Body of pancreas (tissue), 4 donors: ENCODE results near the gene TENT4A. TPM values are rescaled to one million over a fixed set of nuclear protein-coding genes. Genes with fewer than 3 reads are reported as not detected.

ENCODE experiments used
- ATAC-seq: fragments of 150-250 bp; one replicate; pipeline ENCODE4 v1.9.1; 2016
- DNase-seq, 4 donors: peaks; one replicate each; pipeline ENCODE4 v3.0.0-alpha.2; 2019
- H3K27ac ChIP-seq, 4 donors: fragments of 200-600 bp; sonication (generic); 1 replicate in 3 of 4; 2 replicates in 1 of 4; pipeline versions ENCODE4 v1.5.1 to v1.6.1; 2016 to 2019; ENCODE audit warnings: mild to moderate bottlenecking in 1 of 4, mixed read lengths in 1 of 4, moderate library complexity in 1 of 4
- H3K27me3 ChIP-seq, 2 donors: fragments of 200-600 bp; sonication (generic); one replicate each; pipeline ENCODE4 v1.6.0; 2016; ENCODE audit warnings: mild to moderate bottlenecking in 1 of 2
- H3K36me3 ChIP-seq, 2 donors: fragments of 200-600 bp; sonication (generic); replicated peaks in 1 of 2; 2 replicates each; pipeline ENCODE4 v1.5.1; 2016; ENCODE audit warnings: low read depth in 2 of 2; ENCODE audit not compliant: insufficient read depth in 1 of 2
- H3K4me1 ChIP-seq: fragments of 200-600 bp; sonication (generic); one replicate; pipeline ENCODE4 v1.6.0; 2016
- H3K4me3 ChIP-seq, 2 donors: fragments of 200-600 bp; sonication (generic); 1 replicate in 1 of 2; 2 replicates in 1 of 2; pipeline ENCODE4 v1.5.1; 2016 to 2019
- H3K9me3 ChIP-seq, 3 donors: fragments of 200-600 bp; sonication (generic); 1 replicate in 2 of 3; 2 replicates in 1 of 3; pipeline ENCODE4 v1.5.1; 2016
- CTCF ChIP-seq, 7 experiments: fragments of 450-650 bp in 4 of 7; fragments of 200-600 bp in 3 of 7; sonication (generic) in 3 of 7; IDR thresholded peaks; one replicate each; pipeline ENCODE4 v1.5.1; 2016 to 2019; ENCODE audit warnings: antibody characterized with exemption in 7 of 7
- POLR2A ChIP-seq, 3 donors: fragments of 450-650 bp; IDR thresholded peaks; one replicate each; pipeline ENCODE4 v1.6.1; 2016; ENCODE audit warnings: antibody characterized with exemption in 3 of 3, mild to moderate bottlenecking in 2 of 3
- WGBS, 2 donors: methylation state at CpG; one replicate each; pipeline ENCODE4 v1.1.5; 2017; 5-methylcytosine and 5-hydroxymethylcytosine counted together
- intact Hi-C: fragments of 100-400 bp; cut with DNase I; formaldehyde crosslinking; loops from one replicate; pipeline ENCODE4 v1.15.1; 2023
- total RNA-seq, 2 donors: library from RNA; depleted of rRNA; stranded (reverse); fragments of >200 nt; gene quantifications; one replicate each; pipeline ENCODE4 v1.1.0, GENCODE V29; 2016

Gene TENT4A
- total RNA-seq, 2 donors from 2014 or later = 11.9 to 27.7 TPM

- no peaks in the 10 kb centered on the region for H3K9me3 ChIP-seq
- TF ChIP-seq CTCF (IDR thresholded peaks at IDR 0.05) (no peak), POLR2A (IDR thresholded peaks at IDR 0.05) (no peak)
- intact Hi-C loops = no loop called here
- peaks cover 59% of the 10 kb centered on the region for H3K4me1 ChIP-seq
- 43 to 50% methylated on average over 6 of the region's 6 CpGs for WGBS, 2 donors
- no peak for DNase-seq
- no peak for ATAC-seq
- no peak overlapping the region for H3K4me3 ChIP-seq
- no peaks in the 10 kb centered on the region for H3K27me3 ChIP-seq
- H3K27ac ChIP-seq = no peak overlapping the region
- H3K36me3 ChIP-seq = no peaks in the 10 kb centered on the region
Measured at GRCh38 chr5:6715271-6715670, 2.0 kb downstream of the TENT4A start.

GRCh38 chr5:6715758-6716628 lies 2.8 kb downstream of the TENT4A start:
- H3K36me3 ChIP-seq = no peaks in the 10 kb centered on the region
- no peaks in the 10 kb centered on the region for H3K9me3 ChIP-seq
- TF ChIP-seq POLR2A (IDR thresholded peaks at IDR 0.05) = no peak
- no peak for TF ChIP-seq CTCF (IDR thresholded peaks at IDR 0.05)
- DNase-seq (no peak), ATAC-seq (no peak)
- WGBS, 2 donors = 32 to 37% methylated on average over 17 of the region's 17 CpGs
- H3K27me3 ChIP-seq = no peaks in the 10 kb centered on the region
- H3K4me1 ChIP-seq = peaks cover 59% of the 10 kb centered on the region
- H3K4me3 ChIP-seq = peak overlapping the region in 1 of 2 donors; percentile 9
- no peak overlapping the region for H3K27ac ChIP-seq
- intact Hi-C loops = no loop called here

GRCh38 chr5:6716629-6717149 lies 3.5 kb downstream of the TENT4A start:
- TF ChIP-seq POLR2A (IDR thresholded peaks at IDR 0.05) = no peak
- no peak for TF ChIP-seq CTCF (IDR thresholded peaks at IDR 0.05)
- Histone ChIP-seq H3K4me1 (peaks cover 62% of the 10 kb centered on the region), H3K27ac (no peak overlapping the region), H3K9me3 (no peaks in the 10 kb centered on the region), H3K4me3 (no peak overlapping the region), H3K27me3 (no peaks in the 10 kb centered on the region), H3K36me3 (no peaks in the 10 kb centered on the region)
- intact Hi-C loops = no loop called here
- 83 to 85% methylated on average over 4 of the region's 4 CpGs for WGBS, 2 donors
- DNase-seq (no peak), ATAC-seq (no peak)

GRCh38 chr5:6717247-6717646 lies 4.0 kb downstream of the TENT4A start:
- no peak for ATAC-seq
- TF ChIP-seq POLR2A (IDR thresholded peaks at IDR 0.05) (no peak), CTCF (IDR thresholded peaks at IDR 0.05) (no peak)
- H3K4me1 ChIP-seq = peaks cover 63% of the 10 kb centered on the region
- H3K9me3 ChIP-seq = no peaks in the 10 kb centered on the region
- intact Hi-C loops = no loop called here
- DNase-seq = no peak
- no peak overlapping the region for H3K27ac ChIP-seq
- H3K36me3 ChIP-seq = no peaks in the 10 kb centered on the region
- H3K4me3 ChIP-seq = no peak overlapping the region
- no peaks in the 10 kb centered on the region for H3K27me3 ChIP-seq
